NCI-H748 (cell line): Measurements from ENCODE around the gene SORCS3.

Experiments
- DNase-seq: peaks from one replicate; lab custom pipeline; 2025; ENCODE audit not compliant: unreplicated experiment; lab: John Stamatoyannopoulos, UW

The SORCS3 gene

GRCh38 chr10:105073999-105074398 is 432.9 kb downstream of the SORCS3 start:
- DNase-seq: no peak

GRCh38 chr10:105075031-105075430 is 433.9 kb downstream of the SORCS3 start:
- DNase-seq: no peak

- DNase-seq: no peak
Observed at GRCh38 chr10:105085980-105086379, 444.9 kb downstream of the SORCS3 start.

GRCh38 chr10:105094048-105094447 is 453.0 kb downstream of the SORCS3 start:
- DNase-seq: no peak

GRCh38 chr10:105096316-105096715 is 455.2 kb downstream of the SORCS3 start:
- DNase-seq: no peak

- no peak for DNase-seq
Observed at GRCh38 chr10:105102977-105103376, 461.9 kb downstream of the SORCS3 start.

- DNase-seq: no peak
Observed at GRCh38 chr10:105104297-105104696, 463.2 kb downstream of the SORCS3 start.

GRCh38 chr10:105109164-105109563 is 468.1 kb downstream of the SORCS3 start:
- no peak for DNase-seq

- no peak for DNase-seq
Observed at GRCh38 chr10:105112862-105113261, 471.8 kb downstream of the SORCS3 start.

- DNase-seq: no peak
Observed at GRCh38 chr10:105113666-105114065, 472.6 kb downstream of the SORCS3 start.

- DNase-seq: no peak
Observed at GRCh38 chr10:105121743-105122142, 480.7 kb downstream of the SORCS3 start.

- DNase-seq: no peak
Observed at GRCh38 chr10:105128111-105128510, 487.0 kb downstream of the SORCS3 start.

- no peak for DNase-seq
Observed at GRCh38 chr10:105138358-105138757, 497.3 kb downstream of the SORCS3 start.

- no peak for DNase-seq
Observed at GRCh38 chr10:105139363-105139896, 498.3 kb downstream of the SORCS3 start.

GRCh38 chr10:105140600-105140999 is 499.5 kb downstream of the SORCS3 start:
- DNase-seq: no peak

- DNase-seq: no peak
Observed at GRCh38 chr10:105145711-105146110, 504.6 kb downstream of the SORCS3 start.

- no peak for DNase-seq
Observed at GRCh38 chr10:105146436-105146835, 505.3 kb downstream of the SORCS3 start.

- DNase-seq: no peak
Observed at GRCh38 chr10:105148456-105148855, 507.4 kb downstream of the SORCS3 start.

GRCh38 chr10:105148921-105149320 is 507.8 kb downstream of the SORCS3 start:
- DNase-seq: no peak

GRCh38 chr10:105149371-105149891 is 508.3 kb downstream of the SORCS3 start:
- no peak for DNase-seq

- DNase-seq: no peak
Observed at GRCh38 chr10:105150259-105150880, 509.3 kb downstream of the SORCS3 start.

GRCh38 chr10:105154736-105155135 is 513.6 kb downstream of the SORCS3 start:
- DNase-seq: no peak

GRCh38 chr10:105159268-105159667 is 518.2 kb downstream of the SORCS3 start:
- DNase-seq: no peak
